ENCODE data around the gene PTPRD. TPM values are rescaled to one million over a fixed set of nuclear protein-coding genes. Genes with fewer than 3 reads are reported as not detected.

Gene PTPRD
- total RNA-seq, 3 donors from 2014 or later (not counting 1 experiment from before 2014, with no cell fraction given): 0.05 to 0.68 TPM; not detected in 1

- TF ChIP-seq, protein P1, sequence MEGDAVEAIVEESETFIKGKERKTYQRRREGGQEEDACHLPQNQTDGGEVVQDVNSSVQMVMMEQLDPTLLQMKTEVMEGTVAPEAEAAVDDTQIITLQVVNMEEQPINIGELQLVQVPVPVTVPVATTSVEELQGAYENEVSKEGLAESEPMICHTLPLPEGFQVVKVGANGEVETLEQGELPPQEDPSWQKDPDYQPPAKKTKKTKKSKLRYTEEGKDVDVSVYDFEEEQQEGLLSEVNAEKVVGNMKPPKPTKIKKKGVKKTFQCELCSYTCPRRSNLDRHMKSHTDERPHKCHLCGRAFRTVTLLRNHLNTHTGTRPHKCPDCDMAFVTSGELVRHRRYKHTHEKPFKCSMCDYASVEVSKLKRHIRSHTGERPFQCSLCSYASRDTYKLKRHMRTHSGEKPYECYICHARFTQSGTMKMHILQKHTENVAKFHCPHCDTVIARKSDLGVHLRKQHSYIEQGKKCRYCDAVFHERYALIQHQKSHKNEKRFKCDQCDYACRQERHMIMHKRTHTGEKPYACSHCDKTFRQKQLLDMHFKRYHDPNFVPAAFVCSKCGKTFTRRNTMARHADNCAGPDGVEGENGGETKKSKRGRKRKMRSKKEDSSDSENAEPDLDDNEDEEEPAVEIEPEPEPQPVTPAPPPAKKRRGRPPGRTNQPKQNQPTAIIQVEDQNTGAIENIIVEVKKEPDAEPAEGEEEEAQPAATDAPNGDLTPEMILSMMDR (IDR thresholded peaks at IDR 0.05): no peak
- 95% methylated on average over 2 of the region's 2 CpGs for WGBS (ENCODE audit: insufficient coverage)
- DNase-seq: no peak
- Mint-ChIP-seq H3K4me1 (no peaks in the 10 kb centered on the region), H3K4me3 (no peak overlapping the region), H3K27ac (no peak overlapping the region), H3K9me3 (no peaks in the 10 kb centered on the region), H3K27me3 (ENCODE audit: low read depth in 2 of 2) (no peaks in the 10 kb centered on the region), H3K36me3 (no peaks in the 10 kb centered on the region)
- no peaks in the 10 kb centered on the region for H3K4me1 ChIP-seq (ENCODE audit: control insufficient read depth, insufficient read depth, low read length)
- intact Hi-C loops (cut with micrococcal nuclease): no loop called here
- H3K27me3 ChIP-seq (ENCODE audit: control insufficient read depth, insufficient read depth, low read length): no peaks in the 10 kb centered on the region
- no peak overlapping the region for H3K4me3 ChIP-seq (ENCODE audit: low read length)
- H3K9me3 ChIP-seq (ENCODE audit: control insufficient read depth, insufficient read depth, low read length): no peaks in the 10 kb centered on the region
- no peak overlapping the region for H3K27ac ChIP-seq (ENCODE audit: low read length)
- no peaks in the 10 kb centered on the region for H3K36me3 ChIP-seq (ENCODE audit: control insufficient read depth, insufficient read depth, low read length)
- no peak for ATAC-seq
These were observed 2155.0 kb downstream of the PTPRD start for GRCh38 chr9:8457816-8458215.

DNA sequence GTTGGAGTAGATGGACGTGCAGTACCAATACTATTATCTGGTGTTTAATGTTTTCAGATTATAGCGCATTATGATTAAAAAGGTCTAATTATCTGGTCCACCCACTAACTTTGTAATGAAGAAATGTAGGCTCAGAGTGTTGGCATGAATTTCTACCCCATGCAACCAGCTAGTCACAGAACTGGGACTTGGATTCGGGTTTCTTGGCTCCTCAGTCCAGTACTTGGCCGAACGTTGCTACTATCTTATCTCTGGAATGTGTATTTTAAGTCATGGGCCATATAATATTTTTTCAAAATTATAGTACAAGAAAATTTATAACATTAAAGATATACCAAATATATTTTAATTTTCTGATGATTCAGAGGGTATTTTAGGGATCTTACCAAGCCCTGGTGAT, 2155.7 kb downstream of the PTPRD start:
- TF ChIP-seq, protein P1 (IDR thresholded peaks at IDR 0.05): no peak
- ATAC-seq: no peak
- Mint-ChIP-seq H3K9me3 (no peaks in the 10 kb centered on the region), H3K27me3 (ENCODE audit: low read depth in 2 of 2) (no peaks in the 10 kb centered on the region), H3K4me1 (no peaks in the 10 kb centered on the region), H3K36me3 (no peaks in the 10 kb centered on the region), H3K27ac (no peak overlapping the region), H3K4me3 (no peak overlapping the region)
- Histone ChIP-seq H3K27me3 (ENCODE audit: control insufficient read depth, insufficient read depth, low read length) (no peaks in the 10 kb centered on the region), H3K4me1 (ENCODE audit: control insufficient read depth, insufficient read depth, low read length) (no peaks in the 10 kb centered on the region), H3K9me3 (ENCODE audit: control insufficient read depth, insufficient read depth, low read length) (no peaks in the 10 kb centered on the region), H3K27ac (ENCODE audit: low read length) (no peak overlapping the region), H3K36me3 (ENCODE audit: control insufficient read depth, insufficient read depth, low read length) (no peaks in the 10 kb centered on the region), H3K4me3 (ENCODE audit: low read length) (no peak overlapping the region)
- no peak for DNase-seq
- intact Hi-C loops (cut with micrococcal nuclease): no loop called here
- WGBS (ENCODE audit: insufficient coverage): 80% methylated on average over 1 of the region's 5 CpGs

DNA sequence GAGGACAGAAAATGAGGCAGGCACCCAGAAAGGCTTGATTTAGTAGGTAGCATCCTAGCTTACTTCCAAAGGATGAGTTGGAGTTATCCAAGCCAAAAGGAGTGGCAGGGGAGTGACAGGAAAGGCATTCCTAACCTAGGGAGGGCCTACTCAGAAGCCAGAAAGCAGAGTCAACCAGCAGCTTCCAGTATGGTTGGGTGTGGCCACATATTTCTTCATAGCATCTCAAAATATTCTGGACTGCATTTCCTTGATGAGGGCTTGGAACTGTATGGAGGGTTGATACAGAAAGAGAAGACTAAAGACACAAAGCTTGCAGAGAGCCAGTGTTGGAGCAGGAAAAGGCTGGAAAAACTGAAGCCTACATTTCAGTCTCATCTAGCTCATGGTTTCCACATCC, 2156.5 kb downstream of the PTPRD start:
- no peak for DNase-seq
- no peaks in the 10 kb centered on the region for H3K27me3 Mint-ChIP-seq (ENCODE audit: low read depth in 2 of 2)
- H3K36me3 Mint-ChIP-seq: no peaks in the 10 kb centered on the region
- H3K4me3 ChIP-seq (ENCODE audit: low read length): no peak overlapping the region
- H3K4me3 Mint-ChIP-seq: no peak overlapping the region
- H3K36me3 ChIP-seq (ENCODE audit: control insufficient read depth, insufficient read depth, low read length): no peaks in the 10 kb centered on the region
- TF ChIP-seq, protein P1 (IDR thresholded peaks at IDR 0.05): no peak
- ATAC-seq: no peak
- H3K27me3 ChIP-seq (ENCODE audit: control insufficient read depth, insufficient read depth, low read length): no peaks in the 10 kb centered on the region
- no peaks in the 10 kb centered on the region for H3K4me1 ChIP-seq (ENCODE audit: control insufficient read depth, insufficient read depth, low read length)
- no peak overlapping the region for H3K27ac Mint-ChIP-seq
- H3K4me1 Mint-ChIP-seq: no peaks in the 10 kb centered on the region
- no peaks in the 10 kb centered on the region for H3K9me3 Mint-ChIP-seq
- no peak overlapping the region for H3K27ac ChIP-seq (ENCODE audit: low read length)
- intact Hi-C loops (cut with micrococcal nuclease): no loop called here
- no peaks in the 10 kb centered on the region for H3K9me3 ChIP-seq (ENCODE audit: control insufficient read depth, insufficient read depth, low read length)

DNA sequence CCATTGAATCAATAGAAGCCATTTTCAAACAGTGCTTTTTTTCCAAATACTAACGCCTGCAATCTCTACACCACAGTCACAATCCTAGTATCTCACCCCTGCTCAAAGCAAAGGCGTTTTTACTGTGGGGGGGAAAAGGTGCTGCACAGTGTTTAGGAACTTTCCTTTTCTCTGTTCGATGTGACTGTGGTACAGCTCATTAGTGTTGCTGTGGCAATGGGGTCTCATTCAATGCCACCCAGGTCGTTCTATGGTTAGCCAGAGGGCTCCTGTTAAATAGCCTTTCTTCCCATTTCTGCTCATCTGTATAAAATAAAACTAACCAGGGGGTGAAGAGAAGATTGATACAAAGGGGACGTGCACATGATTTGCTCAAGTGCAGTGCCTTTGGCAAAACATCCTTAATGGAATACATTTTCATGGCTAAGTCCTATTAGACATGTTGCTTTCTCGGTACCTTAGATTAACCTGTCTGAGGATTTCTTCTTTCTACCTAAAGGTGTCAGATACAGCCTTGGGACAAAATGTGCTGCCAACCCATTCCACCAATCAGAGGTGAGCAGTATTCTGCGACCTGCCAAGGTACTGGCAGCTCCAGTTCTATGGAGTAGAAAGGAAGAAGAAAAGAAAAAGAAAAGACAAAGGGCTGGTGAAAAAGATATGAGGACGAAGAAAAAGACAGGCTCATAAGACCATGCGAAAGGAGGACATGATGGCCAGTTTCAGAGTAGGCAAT, 2161.8 kb downstream of the PTPRD start:
- DNase-seq: no peak
- TF ChIP-seq, protein P1 (IDR thresholded peaks at IDR 0.05): no peak
- 91% methylated on average over 6 of the region's 9 CpGs for WGBS (ENCODE audit: insufficient coverage)
- Histone ChIP-seq H3K27ac (ENCODE audit: low read length) (no peak overlapping the region), H3K4me1 (ENCODE audit: control insufficient read depth, insufficient read depth, low read length) (no peaks in the 10 kb centered on the region), H3K27me3 (ENCODE audit: control insufficient read depth, insufficient read depth, low read length) (no peaks in the 10 kb centered on the region), H3K4me3 (ENCODE audit: low read length) (no peak overlapping the region), H3K9me3 (ENCODE audit: control insufficient read depth, insufficient read depth, low read length) (no peaks in the 10 kb centered on the region), H3K36me3 (ENCODE audit: control insufficient read depth, insufficient read depth, low read length) (no peaks in the 10 kb centered on the region)
- no peak for ATAC-seq
- no peaks in the 10 kb centered on the region for H3K4me1 Mint-ChIP-seq
- H3K27ac Mint-ChIP-seq: no peak overlapping the region
- no peak overlapping the region for H3K4me3 Mint-ChIP-seq
- H3K9me3 Mint-ChIP-seq: no peaks in the 10 kb centered on the region
- H3K36me3 Mint-ChIP-seq: no peaks in the 10 kb centered on the region
- intact Hi-C loops (cut with micrococcal nuclease): no loop called here
- H3K27me3 Mint-ChIP-seq (ENCODE audit: low read depth in 2 of 2): no peaks in the 10 kb centered on the region
